Endodermal cell (in vitro differentiated cells): Measurements from ENCODE around the gene FNDC3A. TPM values are rescaled to one million over a fixed set of nuclear protein-coding genes. Genes with fewer than 3 reads are reported as not detected.

Experiments
- DNase-seq: peaks from one replicate; pipeline ENCODE4 v3.0.0-alpha.2; 2017
- H3K27ac ChIP-seq: 2 replicates; pipeline ENCODE4 v1.5.1; 2013; ENCODE audit warnings: mild to moderate bottlenecking, low read depth, low read length, moderate library complexity
- H3K27me3 ChIP-seq: 2 replicates; pipeline ENCODE4 v1.6.1; 2013; ENCODE audit warnings: mild to moderate bottlenecking, low read length, moderate library complexity; ENCODE audit not compliant: insufficient read depth, control insufficient read depth, poor library complexity, severe bottlenecking
- H3K36me3 ChIP-seq: 2 replicates; pipeline ENCODE4 v1.7.0; 2013; ENCODE audit warnings: mild to moderate bottlenecking, low read length, moderate library complexity; ENCODE audit not compliant: control insufficient read depth, insufficient read depth
- H3K4me1 ChIP-seq: one replicate; pipeline ENCODE4 v1.7.0; 2013; ENCODE audit warnings: low read length; ENCODE audit not compliant: control insufficient read depth, insufficient read depth
- H3K4me3 ChIP-seq: 2 replicates; pipeline ENCODE4 v1.5.1; 2013; ENCODE audit warnings: mild to moderate bottlenecking, low read length, moderate library complexity
- H3K9ac ChIP-seq: 2 replicates; pipeline ENCODE4 v1.6.1; 2013; ENCODE audit warnings: mild to moderate bottlenecking, low read length, moderate library complexity; ENCODE audit not compliant: poor library complexity, severe bottlenecking; ENCODE audit errors: extremely low read depth
- H3K9me3 ChIP-seq: 2 replicates; pipeline ENCODE4 v1.6.1; 2013; ENCODE audit warnings: mild to moderate bottlenecking, low read length, moderate library complexity; ENCODE audit not compliant: control insufficient read depth
- H3K27ac Mint-ChIP-seq: 2 replicates; pipeline ENCODE4 v1.8.0; 2020; ENCODE audit warnings: mixed read lengths
- H3K27me3 Mint-ChIP-seq: 2 replicates; pipeline ENCODE4 v1.8.0; 2021; ENCODE audit warnings: mild to moderate bottlenecking, mixed read lengths; ENCODE audit not compliant: insufficient read depth
- H3K36me3 Mint-ChIP-seq: 2 replicates; pipeline ENCODE4 v1.8.0; 2020; ENCODE audit warnings: low read depth, mixed read lengths
- H3K4me1 Mint-ChIP-seq: 2 replicates; pipeline ENCODE4 v1.8.0; 2020; ENCODE audit warnings: mixed read lengths
- H3K4me3 Mint-ChIP-seq: 2 replicates; pipeline ENCODE4 v1.8.0; 2020; ENCODE audit warnings: mild to moderate bottlenecking, moderate library complexity, mixed read lengths
- H3K9me3 Mint-ChIP-seq: 2 replicates; pipeline ENCODE4 v1.8.0; 2020; ENCODE audit warnings: mild to moderate bottlenecking, mixed read lengths
- CTCF ChIP-seq: fragments of 200-600 bp; sonication (generic); conservative IDR thresholded peaks from 2 replicates; pipeline ENCODE4 v1.5.0; 2021; ENCODE audit warnings: antibody characterized with exemption, mild to moderate bottlenecking
- WGBS, 2 experiments: methylation state at CpG; one replicate each; pipeline versions ENCODE4 v1.1.5 to v1.1.7; 2013; ENCODE audit warnings: missing lambda C conversion rate in 2 of 2, mixed read lengths in 1 of 2; ENCODE audit not compliant: insufficient coverage in 1 of 2, insufficient read length in 1 of 2; 5-methylcytosine and 5-hydroxymethylcytosine counted together
- total RNA-seq, 2 donors: library from RNA; stranded (reverse); fragmentation: NEBNext Ultra II Directional in 1 of 2; extraction: Animal tissue kit (Norgen Biotek cat#: 25700) in 1 of 2; gene quantifications; 2 replicates in 1 of 2; 3 replicates in 1 of 2; pipeline ENCODE4 v1.2.1, GENCODE V29; 2021

Gene FNDC3A
- total RNA-seq, 2 donors from 2014 or later = 42.2 to 42.8 TPM

- H3K4me1 Mint-ChIP-seq = no peaks in the 10 kb centered on the region
- DNase-seq = no peak
- H3K9me3 ChIP-seq = no peaks in the 10 kb centered on the region
Measured at GRCh38 chr13:49225223-49226042, 249.7 kb downstream of the FNDC3A start.

GRCh38 chr13:49226613-49227012 lies 250.9 kb downstream of the FNDC3A start:
- peaks cover 32% of the 10 kb centered on the region for H3K27me3 ChIP-seq
- 76 to 93% methylated on average over 4 to 5 of the region's 5 CpGs for WGBS, 2 experiments
- H3K36me3 Mint-ChIP-seq = no peaks in the 10 kb centered on the region
- H3K9ac ChIP-seq = no peak overlapping the region
- no peak for DNase-seq
- H3K4me3 ChIP-seq = no peak overlapping the region
- no peaks in the 10 kb centered on the region for H3K36me3 ChIP-seq
- no peak overlapping the region for H3K27ac Mint-ChIP-seq
- H3K4me1 ChIP-seq = no peaks in the 10 kb centered on the region
- no peaks in the 10 kb centered on the region for H3K9me3 Mint-ChIP-seq
- no peak for TF ChIP-seq CTCF
- H3K4me3 Mint-ChIP-seq = no peak overlapping the region
- H3K27ac ChIP-seq = no peak overlapping the region
- no peaks in the 10 kb centered on the region for H3K9me3 ChIP-seq
- H3K27me3 Mint-ChIP-seq = peaks cover 45% of the 10 kb centered on the region
- H3K4me1 Mint-ChIP-seq = no peaks in the 10 kb centered on the region

More at GRCh38 chr13:49225223-49226042, 249.7 kb downstream of the FNDC3A start:
- H3K36me3 ChIP-seq = no peaks in the 10 kb centered on the region
- Mint-ChIP-seq H3K27me3 (peaks cover 56% of the 10 kb centered on the region), H3K27ac (no peak overlapping the region), H3K36me3 (no peaks in the 10 kb centered on the region), H3K9me3 (no peaks in the 10 kb centered on the region), H3K4me3 (no peak overlapping the region)
- WGBS, 2 experiments = 70 to 76% methylated on average over 2 to 5 of the region's 5 CpGs
- H3K4me3 ChIP-seq = no peak overlapping the region
- no peak overlapping the region for H3K9ac ChIP-seq
- no peak overlapping the region for H3K27ac ChIP-seq
- TF ChIP-seq CTCF = no peak
- peaks cover 44% of the 10 kb centered on the region for H3K27me3 ChIP-seq
- no peaks in the 10 kb centered on the region for H3K4me1 ChIP-seq

GRCh38 chr13:49234741-49235140 lies 259.0 kb downstream of the FNDC3A start:
- no peak for TF ChIP-seq CTCF
- Mint-ChIP-seq H3K9me3 (peaks cover 6% of the 10 kb centered on the region), H3K27ac (no peak overlapping the region), H3K4me3 (no peak overlapping the region), H3K27me3 (peaks cover 3% of the 10 kb centered on the region), H3K4me1 (peaks cover 8% of the 10 kb centered on the region), H3K36me3 (no peaks in the 10 kb centered on the region)
- Histone ChIP-seq H3K9ac (no peak overlapping the region), H3K4me1 (no peaks in the 10 kb centered on the region), H3K36me3 (no peaks in the 10 kb centered on the region), H3K27me3 (no peaks in the 10 kb centered on the region), H3K27ac (no peak overlapping the region), H3K4me3 (no peak overlapping the region), H3K9me3 (peaks cover 20% of the 10 kb centered on the region)
- 94% methylated on average over 2 of the region's 3 CpGs; no CpG with 5 or more reads in 1 of the 2 experiments for WGBS, 2 experiments
- DNase-seq = no peak
